ENCODE measurements around the gene ARHGEF25.
"Not testable (repeated sequence)": the region's sequence is repeated elsewhere in the genome, so short reads cannot be mapped to it uniquely, and the experiment has no call there.

Gene ARHGEF25

GRCh38 chr12:57607958-57608663, 3.1 kb upstream of the ARHGEF25 start:
- no peak overlapping the region for H3K4me3 ChIP-seq (ENCODE audit: low read depth, low read length)

- H3K4me3 ChIP-seq (ENCODE audit: low read depth, low read length) = peak overlapping the region; percentile 50
Observed at GRCh38 chr12:57609101-57609780, 2.0 kb upstream of the ARHGEF25 start.

GRCh38 chr12:57609781-57610553, 1.3 kb upstream of the ARHGEF25 start:
- H3K4me3 ChIP-seq (ENCODE audit: low read depth, low read length) = peak overlapping the region; percentile 50

- H3K4me3 ChIP-seq (ENCODE audit: low read depth, low read length) = peak overlapping the region; percentile 54
Observed at GRCh38 chr12:57610554-57611107, 604 bp upstream of the ARHGEF25 start.

- H3K4me3 ChIP-seq (ENCODE audit: low read depth, low read length) = peak overlapping the region; percentile 29
Observed at GRCh38 chr12:57611827-57612710, 834 bp downstream of the ARHGEF25 start.

GRCh38 chr12:57612711-57613426, 1.6 kb downstream of the ARHGEF25 start:
- H3K4me3 ChIP-seq (ENCODE audit: low read depth, low read length) = no peak overlapping the region

- no peak overlapping the region for H3K4me3 ChIP-seq (ENCODE audit: low read depth, low read length)
Observed at GRCh38 chr12:57613427-57614109, 2.3 kb downstream of the ARHGEF25 start.

GRCh38 chr12:57614178-57614947, 3.1 kb downstream of the ARHGEF25 start:
- H3K4me3 ChIP-seq (ENCODE audit: low read depth, low read length) = no peak overlapping the region

- no peak overlapping the region for H3K4me3 ChIP-seq (ENCODE audit: low read depth, low read length)
Observed at GRCh38 chr12:57614948-57615500, 3.8 kb downstream of the ARHGEF25 start.

GRCh38 chr12:57615637-57616036, 4.4 kb downstream of the ARHGEF25 start:
- no peak overlapping the region for H3K4me3 ChIP-seq (ENCODE audit: low read depth, low read length)

GRCh38 chr12:57616383-57617101, 5.3 kb downstream of the ARHGEF25 start:
- no peak overlapping the region for H3K4me3 ChIP-seq (ENCODE audit: low read depth, low read length)

GRCh38 chr12:57617942-57618341, 6.7 kb downstream of the ARHGEF25 start:
- H3K4me3 ChIP-seq (ENCODE audit: low read depth, low read length) = no peak overlapping the region

- H3K4me3 ChIP-seq (ENCODE audit: low read depth, low read length) = not testable (repeated sequence)
Observed at GRCh38 chr12:57618431-57618830, 7.2 kb downstream of the ARHGEF25 start.

GRCh38 chr12:57618966-57619433, 7.8 kb downstream of the ARHGEF25 start:
- peak overlapping the region; percentile 24 for H3K4me3 ChIP-seq (ENCODE audit: low read depth, low read length)

- peak overlapping the region; percentile 24 for H3K4me3 ChIP-seq (ENCODE audit: low read depth, low read length)
Observed at GRCh38 chr12:57619434-57620244, 8.4 kb downstream of the ARHGEF25 start.

GRCh38 chr12:57620245-57620935, 9.2 kb downstream of the ARHGEF25 start:
- no peak overlapping the region for H3K4me3 ChIP-seq (ENCODE audit: low read depth, low read length)

Measured in iPS-11a (cell line).